Neuron (in vitro differentiated cells): ENCODE measurements around the gene MAPKAPK2.

Source experiments
- H2AFZ ChIP-seq: one replicate; pipeline ENCODE4 v1.6.1; 2013; ENCODE audit warnings: low read depth, mild to moderate bottlenecking, inconsistent platforms, low read length, moderate library complexity
- H3K27me3 ChIP-seq: one replicate; pipeline ENCODE4 v1.6.1; 2013; ENCODE audit warnings: low read length; ENCODE audit not compliant: insufficient read depth
- H3K36me3 ChIP-seq: one replicate; pipeline ENCODE4 v1.6.1; 2013; ENCODE audit warnings: low read length; ENCODE audit not compliant: insufficient read depth
- H3K4me1 ChIP-seq: one replicate; pipeline ENCODE4 v1.6.1; 2013; ENCODE audit warnings: low read length; ENCODE audit not compliant: insufficient read depth
- H3K4me3 ChIP-seq: 2 replicates; pipeline ENCODE4 v1.5.1; 2013; ENCODE audit warnings: mild to moderate bottlenecking, low read length, moderate library complexity
- H3K9me3 ChIP-seq: one replicate; pipeline ENCODE4 v1.6.1; 2013; ENCODE audit warnings: low read length

The MAPKAPK2 gene

GRCh38 chr1:206693592-206693991 lies 8.9 kb downstream of the MAPKAPK2 start:
- Histone ChIP-seq H3K36me3 (peaks cover 12% of the 10 kb centered on the region), H3K4me1 (peaks cover 36% of the 10 kb centered on the region), H3K9me3 (peaks cover 8% of the 10 kb centered on the region), H3K27me3 (no peaks in the 10 kb centered on the region), H3K4me3 (no peak overlapping the region), H2AFZ (no peak overlapping the region)

DNA sequence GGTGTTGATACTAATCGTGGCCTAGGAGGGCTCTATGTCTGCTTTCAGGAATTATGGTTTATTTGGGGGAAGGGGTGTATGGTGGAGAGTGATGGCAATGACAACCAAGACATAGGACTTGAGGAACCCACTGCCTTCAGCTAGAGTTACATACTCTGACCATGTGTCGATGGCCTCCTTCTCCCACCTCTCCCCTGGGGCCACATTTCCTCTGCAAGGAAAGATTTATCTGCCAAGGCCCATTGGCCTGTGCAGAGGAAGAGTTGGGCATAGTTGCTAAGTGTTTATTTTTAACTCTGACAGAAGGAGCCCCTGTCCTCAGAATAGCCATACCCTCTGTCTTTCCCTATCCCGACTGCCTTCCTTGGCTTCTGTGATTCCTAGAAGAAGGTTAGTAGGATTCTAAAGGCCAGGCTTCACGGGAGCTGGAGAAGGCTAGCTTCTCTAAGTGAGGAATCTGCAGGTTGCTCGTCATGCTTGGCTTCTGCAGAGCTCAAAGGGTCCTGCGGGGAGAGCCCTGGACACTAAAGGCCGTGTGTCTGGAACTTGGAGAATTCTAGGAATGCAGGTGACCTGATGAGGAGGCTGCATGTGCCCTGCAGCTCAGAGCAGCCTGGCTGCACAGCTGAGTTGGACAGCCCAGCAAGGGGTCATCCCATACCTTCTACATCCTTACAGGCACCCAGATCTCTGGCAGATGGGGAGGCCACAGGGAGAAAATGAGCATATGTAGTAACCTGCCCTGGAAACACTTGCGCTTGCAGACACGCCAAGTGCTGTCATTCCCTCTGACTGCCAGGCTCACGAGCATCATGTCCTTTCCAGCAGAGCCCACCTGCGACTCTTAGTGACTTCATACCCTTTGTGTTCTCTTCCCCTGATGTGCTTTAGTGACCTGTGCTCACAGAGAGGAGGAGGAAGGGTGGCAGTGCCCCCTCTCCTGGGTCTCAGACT lies 9.7 kb downstream of the MAPKAPK2 start:
- no peaks in the 10 kb centered on the region for H3K27me3 ChIP-seq
- peaks cover 12% of the 10 kb centered on the region for H3K36me3 ChIP-seq
- H3K4me3 ChIP-seq: no peak overlapping the region

GRCh38 chr1:206695733-206696132 lies 11.0 kb downstream of the MAPKAPK2 start:
- Histone ChIP-seq H3K27me3 (no peaks in the 10 kb centered on the region), H2AFZ (no peak overlapping the region), H3K9me3 (peaks cover 8% of the 10 kb centered on the region), H3K4me3 (no peak overlapping the region), H3K4me1 (peaks cover 27% of the 10 kb centered on the region), H3K36me3 (peaks cover 12% of the 10 kb centered on the region)

More for the DNA sequence above, 9.7 kb downstream of the MAPKAPK2 start:
- Histone ChIP-seq H2AFZ (no peak overlapping the region), H3K4me1 (peaks cover 29% of the 10 kb centered on the region), H3K9me3 (peaks cover 8% of the 10 kb centered on the region)

DNA sequence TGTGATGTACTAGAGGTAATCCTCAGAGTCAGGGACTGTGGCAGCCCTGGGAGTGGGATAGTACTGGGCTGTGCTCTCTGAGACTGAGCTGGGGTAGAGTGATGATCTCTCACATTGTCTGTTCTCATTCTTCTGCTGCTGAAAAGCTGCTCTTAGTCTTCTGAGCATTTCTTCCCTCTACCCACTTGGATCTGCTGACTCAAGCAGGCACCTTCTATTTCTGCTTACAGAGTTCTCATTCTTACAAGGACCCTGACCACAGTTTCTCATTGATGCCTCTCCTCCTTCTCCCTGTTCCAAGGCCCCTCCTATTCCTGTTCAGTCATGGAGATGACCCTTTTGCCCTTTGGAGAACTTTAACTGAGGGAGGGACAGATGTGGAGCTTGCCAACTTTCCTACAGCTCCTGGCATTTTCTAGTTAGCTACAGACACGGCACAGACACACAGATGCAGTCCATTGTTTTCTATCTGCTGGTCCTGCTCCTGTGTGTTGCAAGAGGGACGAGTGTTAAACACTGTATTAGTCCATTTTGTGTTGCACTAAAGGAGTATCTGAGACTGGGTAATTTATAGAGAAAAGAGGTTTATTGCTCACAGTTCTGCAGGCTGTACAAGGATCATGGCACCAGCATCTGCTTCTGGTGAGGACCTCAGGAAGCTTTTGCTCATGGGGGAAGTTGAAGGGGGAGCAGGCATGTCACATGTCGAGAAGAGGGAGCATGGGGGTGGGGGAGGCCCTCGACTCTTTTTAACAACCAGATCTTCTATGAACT lies 12.3 kb downstream of the MAPKAPK2 start:
- Histone ChIP-seq H3K4me3 (no peak overlapping the region), H3K4me1 (peaks cover 16% of the 10 kb centered on the region), H2AFZ (no peak overlapping the region), H3K9me3 (peaks cover 8% of the 10 kb centered on the region), H3K27me3 (no peaks in the 10 kb centered on the region), H3K36me3 (peaks cover 12% of the 10 kb centered on the region)

DNA sequence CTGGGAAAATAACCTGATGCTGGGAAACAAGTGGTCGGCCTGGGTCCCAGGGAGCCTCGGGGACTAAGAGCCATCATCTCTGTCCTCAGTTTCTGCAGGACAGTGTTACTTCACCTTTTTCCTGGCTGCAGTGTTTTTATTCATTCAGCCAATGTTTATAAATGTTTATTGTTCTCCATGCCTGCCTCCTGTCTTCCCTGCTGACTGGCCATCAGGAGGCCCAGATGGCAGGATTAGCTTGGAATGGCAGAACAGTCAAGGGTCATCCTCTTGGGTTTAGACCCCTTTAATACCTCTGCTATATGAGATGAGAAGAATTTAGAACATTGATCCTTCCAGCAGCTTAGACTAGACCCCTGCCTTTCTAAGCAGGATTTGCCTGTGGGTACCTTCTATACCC lies 13.3 kb downstream of the MAPKAPK2 start:
- Histone ChIP-seq H2AFZ (no peak overlapping the region), H3K27me3 (no peaks in the 10 kb centered on the region), H3K4me3 (no peak overlapping the region), H3K4me1 (peaks cover 12% of the 10 kb centered on the region), H3K9me3 (peaks cover 8% of the 10 kb centered on the region), H3K36me3 (peaks cover 12% of the 10 kb centered on the region)

DNA sequence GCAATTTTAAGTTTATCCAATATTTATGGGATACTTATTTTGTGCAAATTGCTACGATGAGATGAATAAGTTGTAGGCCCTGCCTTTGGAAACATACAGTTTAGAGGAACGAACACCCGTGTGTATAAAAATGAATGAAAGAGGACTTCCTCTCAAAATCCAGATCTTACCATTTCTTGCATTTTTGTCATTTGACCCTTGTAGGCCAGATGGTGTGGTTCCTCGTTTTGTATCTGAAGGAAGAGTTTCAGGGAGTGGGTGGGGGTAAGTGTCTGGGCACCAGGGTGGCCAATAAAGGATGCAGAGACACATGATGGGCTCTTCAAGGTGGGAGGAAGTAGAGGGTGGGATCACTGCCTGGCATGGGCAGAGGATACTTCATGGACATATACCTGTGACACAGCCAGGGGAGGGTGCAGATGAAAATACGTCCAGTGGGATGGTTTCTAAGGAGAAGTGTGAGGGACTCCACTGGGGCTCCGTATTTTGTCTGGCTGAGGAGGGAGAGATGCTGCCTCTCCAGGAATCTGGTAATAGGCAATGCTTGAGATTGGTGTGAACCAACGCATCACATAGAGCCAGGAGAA lies 14.4 kb downstream of the MAPKAPK2 start:
- peaks cover 12% of the 10 kb centered on the region for H3K36me3 ChIP-seq
- no peak overlapping the region for H2AFZ ChIP-seq
- no peaks in the 10 kb centered on the region for H3K27me3 ChIP-seq
- peaks cover 8% of the 10 kb centered on the region for H3K9me3 ChIP-seq
- H3K4me1 ChIP-seq: peaks cover 20% of the 10 kb centered on the region
- H3K4me3 ChIP-seq: no peak overlapping the region

DNA sequence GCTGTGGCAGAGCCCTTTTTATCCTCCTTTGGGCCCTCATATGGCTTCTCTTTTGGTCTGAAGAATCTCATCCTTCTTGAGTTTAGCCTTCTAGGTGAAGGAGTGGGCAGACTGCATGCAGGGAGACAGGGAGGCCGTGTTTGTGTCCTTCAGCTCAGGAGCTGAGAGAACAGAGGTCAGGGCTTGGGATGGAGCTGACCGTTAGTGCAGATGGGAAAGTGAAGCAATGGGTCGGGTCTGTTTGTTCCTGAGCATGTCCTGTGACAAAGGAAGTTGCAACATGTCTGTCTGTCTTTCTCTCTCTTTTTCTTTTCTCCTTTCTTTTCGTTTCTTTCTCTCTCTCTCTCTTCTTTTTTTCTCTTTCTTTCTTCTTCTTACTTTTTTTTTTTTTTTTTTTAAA lies 14.9 kb downstream of the MAPKAPK2 start:
- peaks cover 12% of the 10 kb centered on the region for H3K36me3 ChIP-seq
- no peaks in the 10 kb centered on the region for H3K27me3 ChIP-seq
- H3K4me1 ChIP-seq: peaks cover 20% of the 10 kb centered on the region
- peaks cover 8% of the 10 kb centered on the region for H3K9me3 ChIP-seq
- H3K4me3 ChIP-seq: no peak overlapping the region
- H2AFZ ChIP-seq: no peak overlapping the region

DNA sequence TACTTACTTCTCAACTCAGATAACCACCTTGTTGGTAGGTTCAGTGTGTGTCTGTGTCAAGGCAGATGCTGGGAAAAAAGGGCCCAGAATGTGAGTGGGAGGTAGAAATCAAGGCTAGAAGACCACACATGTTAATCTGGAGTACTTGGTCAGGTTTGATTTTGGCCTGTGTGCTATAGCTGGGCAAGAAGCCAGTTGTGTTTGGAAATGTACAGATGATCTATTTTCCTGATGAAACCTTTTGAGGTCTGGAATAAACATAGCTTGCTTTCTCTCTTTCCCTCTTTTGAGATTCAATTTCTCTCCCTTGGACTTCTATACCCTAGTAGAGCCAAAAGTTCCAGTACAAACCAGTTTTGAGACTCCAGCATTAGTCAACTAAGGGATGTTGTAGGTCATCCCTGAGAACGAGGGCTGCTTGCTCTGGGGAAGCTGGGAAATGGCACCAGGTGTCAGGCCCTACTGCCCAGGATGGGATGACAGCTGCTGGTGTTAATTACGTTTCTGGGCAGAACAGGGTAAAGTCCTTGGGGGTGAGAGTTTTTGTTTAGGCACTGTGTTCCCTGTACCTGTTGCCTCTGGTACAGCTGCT lies 15.8 kb downstream of the MAPKAPK2 start:
- Histone ChIP-seq H3K4me1 (peaks cover 27% of the 10 kb centered on the region), H3K9me3 (peaks cover 8% of the 10 kb centered on the region), H3K4me3 (no peak overlapping the region), H2AFZ (no peak overlapping the region), H3K36me3 (peaks cover 12% of the 10 kb centered on the region), H3K27me3 (no peaks in the 10 kb centered on the region)

- Histone ChIP-seq H3K27me3 (no peaks in the 10 kb centered on the region), H3K36me3 (peaks cover 4% of the 10 kb centered on the region), H2AFZ (no peak overlapping the region), H3K4me1 (peaks cover 43% of the 10 kb centered on the region), H3K4me3 (no peak overlapping the region), H3K9me3 (peaks cover 5% of the 10 kb centered on the region)
Measured at GRCh38 chr1:206702260-206702659, 17.6 kb downstream of the MAPKAPK2 start.

GRCh38 chr1:206702803-206703202 lies 18.1 kb downstream of the MAPKAPK2 start:
- no peak overlapping the region for H2AFZ ChIP-seq
- H3K9me3 ChIP-seq: peaks cover 3% of the 10 kb centered on the region
- no peaks in the 10 kb centered on the region for H3K27me3 ChIP-seq
- no peak overlapping the region for H3K4me3 ChIP-seq
- H3K4me1 ChIP-seq: peaks cover 49% of the 10 kb centered on the region
- no peaks in the 10 kb centered on the region for H3K36me3 ChIP-seq

DNA sequence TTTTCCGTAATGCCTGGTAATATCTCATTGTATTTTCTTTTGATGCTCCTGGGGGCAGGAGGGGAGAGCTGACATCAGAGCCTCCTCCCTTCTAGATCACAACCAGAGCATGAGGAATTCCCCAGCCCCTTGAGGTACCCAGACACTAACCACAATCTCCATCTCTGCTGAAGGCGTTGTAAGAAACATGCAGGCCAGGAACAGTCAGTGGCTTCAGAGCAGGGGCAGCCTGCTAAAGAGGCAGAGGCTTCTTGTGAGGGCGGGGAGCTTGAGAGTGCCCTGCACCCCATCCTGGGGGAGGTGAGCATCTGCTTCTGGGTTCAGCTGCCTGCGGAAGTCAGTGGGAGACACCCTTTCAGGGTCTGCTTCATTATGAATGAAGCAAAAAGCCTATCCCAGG lies 19.0 kb downstream of the MAPKAPK2 start:
- Histone ChIP-seq H3K4me1 (peaks cover 52% of the 10 kb centered on the region), H3K9me3 (no peaks in the 10 kb centered on the region), H3K36me3 (no peaks in the 10 kb centered on the region), H2AFZ (no peak overlapping the region), H3K27me3 (no peaks in the 10 kb centered on the region), H3K4me3 (no peak overlapping the region)

GRCh38 chr1:206704226-206704625 lies 19.5 kb downstream of the MAPKAPK2 start:
- Histone ChIP-seq H3K4me3 (no peak overlapping the region), H3K36me3 (no peaks in the 10 kb centered on the region), H3K9me3 (no peaks in the 10 kb centered on the region), H3K27me3 (no peaks in the 10 kb centered on the region), H3K4me1 (peaks cover 52% of the 10 kb centered on the region), H2AFZ (no peak overlapping the region)
